GM12874 (cell line): Measurements from ENCODE around the gene ITCH.

Experiments
- CTCF ChIP-seq: IDR thresholded peaks from 2 replicates; pipeline ENCODE4 v1.5.1; 2011; ENCODE audit warnings: low read depth, mild to moderate bottlenecking, control low read depth, low read length, moderate library complexity; ENCODE audit not compliant: insufficient read depth

ITCH gene

DNA sequence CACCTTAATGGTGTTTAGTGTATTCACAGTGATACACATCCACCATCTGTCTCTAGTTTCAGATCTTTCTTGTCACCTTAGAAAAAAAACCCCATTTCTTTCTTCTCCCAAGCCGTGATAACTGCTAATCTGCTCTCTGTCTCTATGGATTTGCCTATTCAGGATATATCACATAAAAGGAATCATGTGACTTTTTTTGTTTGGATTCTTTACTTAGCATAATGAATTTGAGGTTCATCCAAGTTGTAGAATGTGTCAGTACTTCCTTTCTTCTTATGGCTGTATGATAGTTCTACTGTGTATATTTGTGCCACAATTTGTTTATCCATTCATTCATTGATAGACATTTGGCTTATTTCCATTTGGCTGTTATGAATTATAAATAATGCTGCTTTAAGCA lies 57.1 kb downstream of the ITCH start:
- TF ChIP-seq CTCF: no peak

DNA sequence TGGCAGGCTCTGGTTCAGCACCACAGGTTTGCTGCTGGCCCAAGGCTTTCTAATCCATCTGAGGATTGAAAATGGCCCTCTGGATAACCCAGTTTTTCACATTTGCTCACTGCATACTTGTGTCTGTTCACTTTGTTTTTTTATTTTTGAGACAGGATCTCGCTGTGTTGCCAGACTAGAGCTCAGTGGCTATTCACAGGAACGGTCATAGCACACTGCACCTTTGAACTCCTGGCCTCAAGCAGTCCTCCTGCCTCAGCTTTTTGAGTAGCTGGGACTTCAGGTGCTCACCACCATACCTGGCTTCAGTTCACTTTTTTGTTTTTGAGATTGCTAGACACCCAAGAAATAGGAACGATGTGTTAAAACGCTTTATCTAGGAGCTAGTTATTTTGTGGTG lies 57.9 kb downstream of the ITCH start:
- no peak for TF ChIP-seq CTCF

- no peak for TF ChIP-seq CTCF
Observed at GRCh38 chr20:34421766-34422466, 58.8 kb downstream of the ITCH start.

- TF ChIP-seq CTCF: no peak
Observed at GRCh38 chr20:34426026-34426425, 63.0 kb downstream of the ITCH start.

GRCh38 chr20:34427331-34427730 lies 64.3 kb downstream of the ITCH start:
- TF ChIP-seq CTCF: no peak

DNA sequence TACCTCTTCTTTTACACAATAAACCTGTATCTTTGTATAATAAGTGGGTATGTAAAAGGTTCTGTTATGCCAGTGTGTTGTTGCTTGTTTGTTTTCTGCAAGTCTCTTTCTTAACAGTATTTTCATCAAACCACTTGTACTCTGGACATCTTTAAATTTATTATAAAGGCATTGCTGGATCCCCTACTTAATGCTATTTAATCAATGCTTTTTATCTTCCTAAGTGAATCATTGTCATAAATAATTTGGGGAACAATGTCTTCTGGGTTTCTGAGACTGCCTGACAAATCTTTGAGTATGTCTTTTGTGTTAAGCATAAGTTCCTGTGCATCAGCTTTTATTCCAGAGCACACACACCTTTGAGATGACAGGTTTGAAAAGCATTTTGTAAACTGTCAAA lies 64.7 kb downstream of the ITCH start:
- TF ChIP-seq CTCF: no peak

DNA sequence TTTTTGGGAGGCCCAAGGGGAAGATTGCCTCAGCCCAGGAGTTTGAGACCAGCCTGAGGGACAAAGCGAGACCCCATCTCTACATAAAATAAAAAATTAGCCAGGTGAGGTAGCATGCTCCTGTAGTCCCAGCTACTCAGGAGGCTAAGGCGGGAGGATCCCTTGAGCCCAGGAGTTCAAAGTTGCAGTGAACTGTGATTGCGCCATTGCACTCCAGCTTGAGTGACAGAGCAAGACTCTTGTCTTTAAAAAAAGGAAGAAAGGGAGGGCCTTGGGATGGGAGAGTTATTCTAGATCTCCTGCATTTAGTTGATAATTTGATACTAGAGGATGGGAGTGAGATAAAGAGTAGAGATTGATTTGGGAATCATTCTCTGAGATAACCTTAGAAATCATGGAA lies 68.1 kb downstream of the ITCH start:
- no peak for TF ChIP-seq CTCF
